Ishikawa (cell line): ENCODE data around the gene TOMM7.

Source experiments
- CEBPB ChIP-seq: IDR thresholded peaks from 2 replicates; pipeline ENCODE4 v1.6.1; 2012
- CREB1 ChIP-seq: IDR thresholded peaks from 2 replicates; pipeline ENCODE4 v1.6.1; 2012; ENCODE audit warnings: low read depth
- EGR1 ChIP-seq: IDR thresholded peaks from 2 replicates; pipeline ENCODE4 v1.6.1; 2012
- EP300 ChIP-seq: IDR thresholded peaks from 2 replicates; pipeline ENCODE4 v1.6.1; 2012; ENCODE audit warnings: borderline replicate concordance
- FOXM1 ChIP-seq: IDR thresholded peaks from 2 replicates; pipeline ENCODE4 v1.6.1; 2012; ENCODE audit warnings: low read depth, borderline replicate concordance
- NFIC ChIP-seq: IDR thresholded peaks from 2 replicates; pipeline ENCODE4 v1.6.1; 2012
- RAD21 ChIP-seq: IDR thresholded peaks from 2 replicates; pipeline ENCODE4 v1.6.1; 2012; ENCODE audit warnings: low read depth
- TAF1 ChIP-seq: IDR thresholded peaks from 2 replicates; pipeline ENCODE4 v1.6.1; 2012; ENCODE audit warnings: low read depth, mild to moderate bottlenecking
- TCF12 ChIP-seq: IDR thresholded peaks from 2 replicates; pipeline ENCODE4 v1.6.1; 2012; ENCODE audit warnings: low read depth
- TEAD4 ChIP-seq: IDR thresholded peaks from 2 replicates; pipeline ENCODE4 v1.6.1; 2012
- YY1 ChIP-seq: IDR thresholded peaks from 2 replicates; pipeline ENCODE4 v1.6.1; 2012; ENCODE audit warnings: low read depth
- ZBTB7A ChIP-seq: IDR thresholded peaks from 2 replicates; pipeline ENCODE4 v1.6.1; 2012; ENCODE audit warnings: low read depth
- TF ChIP-seq, protein P1 (sequence below): IDR thresholded peaks from 2 replicates; pipeline ENCODE4 v1.6.1; 2012
- TF ChIP-seq, protein P2 (sequence below): IDR thresholded peaks from 2 replicates; pipeline ENCODE4 v1.6.1; 2012
- TF ChIP-seq, protein P3 (sequence below): IDR thresholded peaks from 2 replicates; pipeline ENCODE4 v1.6.1; 2012; ENCODE audit warnings: low read depth, mild to moderate bottlenecking

The TOMM7 gene

DNA sequence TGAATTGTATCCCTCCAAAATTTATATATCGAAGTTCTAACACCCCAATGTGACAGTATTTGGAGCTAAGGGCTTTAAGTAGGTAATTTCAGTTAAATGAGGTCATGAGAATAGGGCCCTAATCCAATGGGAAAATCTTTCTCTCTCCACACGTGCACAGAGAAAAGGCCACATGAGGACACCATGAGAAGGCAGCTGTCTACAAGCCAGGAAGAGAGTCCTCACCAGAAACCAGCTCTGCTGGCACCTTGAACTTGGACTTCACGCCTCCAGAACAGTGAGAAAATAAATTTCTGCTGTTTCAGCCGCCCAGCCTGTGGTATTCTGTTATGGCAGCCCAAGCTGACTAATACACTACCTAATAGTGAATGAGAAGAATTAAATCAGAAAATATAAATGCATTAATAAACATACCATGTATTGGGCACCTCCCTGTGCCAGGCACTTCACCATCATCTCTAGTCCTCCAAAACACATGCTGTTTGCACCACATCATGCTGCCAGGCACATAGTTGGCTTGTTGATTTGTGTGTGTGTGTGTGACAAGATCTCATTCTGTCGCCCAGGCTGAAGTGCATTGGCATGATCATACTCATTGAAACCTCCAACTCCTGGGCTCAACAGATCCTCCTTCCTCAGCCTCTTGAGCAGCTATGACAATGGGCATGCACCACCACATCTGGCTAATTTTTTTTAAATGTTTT lies 9.1 kb upstream of the TOMM7 start:
- TF ChIP-seq, protein P1, sequence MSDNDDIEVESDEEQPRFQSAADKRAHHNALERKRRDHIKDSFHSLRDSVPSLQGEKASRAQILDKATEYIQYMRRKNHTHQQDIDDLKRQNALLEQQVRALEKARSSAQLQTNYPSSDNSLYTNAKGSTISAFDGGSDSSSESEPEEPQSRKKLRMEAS: no peak
- no peak for TF ChIP-seq TEAD4
- TF ChIP-seq ZBTB7A: no peak
- no peak for TF ChIP-seq RAD21
- TF ChIP-seq NFIC: no peak
- no peak for TF ChIP-seq TCF12
- TF ChIP-seq EP300: no peak

DNA sequence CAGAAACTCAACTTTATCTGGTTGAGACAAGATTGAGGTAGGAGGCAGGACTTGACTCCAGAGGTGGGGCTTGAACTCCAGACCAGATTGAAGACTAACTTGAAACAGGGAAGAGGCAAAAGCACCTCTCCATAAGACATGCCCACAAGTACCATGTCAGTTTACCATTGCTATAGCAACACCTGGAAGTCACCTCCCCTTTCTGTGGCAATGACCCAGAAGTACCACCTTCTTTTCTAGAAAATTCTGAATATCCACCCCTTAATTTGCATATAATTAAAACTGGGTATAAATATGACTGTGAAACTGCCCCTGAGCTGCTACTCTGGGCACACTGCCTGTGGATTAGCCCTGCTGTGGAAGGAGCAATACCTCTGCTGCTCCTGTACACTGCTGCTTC lies 4.9 kb upstream of the TOMM7 start:
- TF ChIP-seq TAF1 (no peak), TCF12 (no peak), RAD21 (no peak), NFIC (no peak), YY1 (no peak)
- TF ChIP-seq, protein P1: no peak

DNA sequence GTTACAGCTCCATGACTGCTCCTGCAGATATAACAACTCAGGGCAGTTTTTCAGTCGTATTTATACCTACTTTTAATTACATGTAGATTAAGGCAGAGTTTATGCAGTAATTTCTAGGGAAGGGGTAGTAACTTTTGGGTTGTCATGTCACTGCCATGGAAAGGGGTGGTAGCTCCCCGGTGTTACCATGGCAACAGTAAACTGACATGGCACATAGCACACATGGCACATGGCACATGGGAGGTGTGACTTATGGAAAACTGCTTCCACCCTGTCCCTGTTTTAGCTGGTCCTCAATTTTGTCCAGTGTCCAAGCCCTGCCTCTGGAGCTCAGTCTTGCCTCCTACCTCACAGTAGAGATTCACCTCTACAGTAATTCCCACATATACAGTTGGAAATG lies 3.9 kb upstream of the TOMM7 start:
- no peak for TF ChIP-seq CREB1
- TF ChIP-seq, protein P2, sequence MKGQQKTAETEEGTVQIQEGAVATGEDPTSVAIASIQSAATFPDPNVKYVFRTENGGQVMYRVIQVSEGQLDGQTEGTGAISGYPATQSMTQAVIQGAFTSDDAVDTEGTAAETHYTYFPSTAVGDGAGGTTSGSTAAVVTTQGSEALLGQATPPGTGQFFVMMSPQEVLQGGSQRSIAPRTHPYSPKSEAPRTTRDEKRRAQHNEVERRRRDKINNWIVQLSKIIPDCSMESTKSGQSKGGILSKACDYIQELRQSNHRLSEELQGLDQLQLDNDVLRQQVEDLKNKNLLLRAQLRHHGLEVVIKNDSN: no peak
- no peak for TF ChIP-seq EGR1
- no peak for TF ChIP-seq ZBTB7A
- TF ChIP-seq TCF12: no peak
- no peak for TF ChIP-seq CEBPB
- no peak for TF ChIP-seq FOXM1
- no peak for TF ChIP-seq NFIC
- no peak for TF ChIP-seq RAD21
- no peak for TF ChIP-seq YY1
- TF ChIP-seq, protein P3, sequence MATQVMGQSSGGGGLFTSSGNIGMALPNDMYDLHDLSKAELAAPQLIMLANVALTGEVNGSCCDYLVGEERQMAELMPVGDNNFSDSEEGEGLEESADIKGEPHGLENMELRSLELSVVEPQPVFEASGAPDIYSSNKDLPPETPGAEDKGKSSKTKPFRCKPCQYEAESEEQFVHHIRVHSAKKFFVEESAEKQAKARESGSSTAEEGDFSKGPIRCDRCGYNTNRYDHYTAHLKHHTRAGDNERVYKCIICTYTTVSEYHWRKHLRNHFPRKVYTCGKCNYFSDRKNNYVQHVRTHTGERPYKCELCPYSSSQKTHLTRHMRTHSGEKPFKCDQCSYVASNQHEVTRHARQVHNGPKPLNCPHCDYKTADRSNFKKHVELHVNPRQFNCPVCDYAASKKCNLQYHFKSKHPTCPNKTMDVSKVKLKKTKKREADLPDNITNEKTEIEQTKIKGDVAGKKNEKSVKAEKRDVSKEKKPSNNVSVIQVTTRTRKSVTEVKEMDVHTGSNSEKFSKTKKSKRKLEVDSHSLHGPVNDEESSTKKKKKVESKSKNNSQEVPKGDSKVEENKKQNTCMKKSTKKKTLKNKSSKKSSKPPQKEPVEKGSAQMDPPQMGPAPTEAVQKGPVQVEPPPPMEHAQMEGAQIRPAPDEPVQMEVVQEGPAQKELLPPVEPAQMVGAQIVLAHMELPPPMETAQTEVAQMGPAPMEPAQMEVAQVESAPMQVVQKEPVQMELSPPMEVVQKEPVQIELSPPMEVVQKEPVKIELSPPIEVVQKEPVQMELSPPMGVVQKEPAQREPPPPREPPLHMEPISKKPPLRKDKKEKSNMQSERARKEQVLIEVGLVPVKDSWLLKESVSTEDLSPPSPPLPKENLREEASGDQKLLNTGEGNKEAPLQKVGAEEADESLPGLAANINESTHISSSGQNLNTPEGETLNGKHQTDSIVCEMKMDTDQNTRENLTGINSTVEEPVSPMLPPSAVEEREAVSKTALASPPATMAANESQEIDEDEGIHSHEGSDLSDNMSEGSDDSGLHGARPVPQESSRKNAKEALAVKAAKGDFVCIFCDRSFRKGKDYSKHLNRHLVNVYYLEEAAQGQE: no peak
- no peak for TF ChIP-seq TEAD4
- TF ChIP-seq EP300: no peak
- no peak for TF ChIP-seq TAF1
- TF ChIP-seq, protein P1: no peak

DNA sequence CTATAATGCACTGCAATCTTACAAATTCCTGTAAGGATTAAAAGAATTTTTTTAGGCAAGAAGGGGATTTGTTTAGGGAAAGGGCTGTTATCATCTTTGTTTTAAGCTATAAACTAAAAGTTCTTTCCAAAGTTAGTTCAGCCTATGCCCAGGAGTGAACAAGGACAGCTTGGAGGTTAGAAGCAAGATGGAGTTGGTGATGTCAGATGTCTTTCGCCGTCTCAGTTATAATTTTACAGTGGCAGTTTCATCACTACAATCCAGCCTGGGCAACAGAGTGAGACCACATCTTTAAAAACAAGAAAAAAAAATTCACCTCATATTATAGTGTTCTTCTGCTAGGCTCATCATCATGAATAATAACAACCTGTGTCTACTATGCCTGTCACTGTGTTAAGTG lies 2.1 kb upstream of the TOMM7 start:
- TF ChIP-seq TAF1: no peak
- TF ChIP-seq CREB1: no peak
- TF ChIP-seq EP300: no peak
- TF ChIP-seq, protein P2: no peak
- TF ChIP-seq TCF12: no peak
- TF ChIP-seq TEAD4: no peak
- no peak for TF ChIP-seq RAD21
- TF ChIP-seq YY1: no peak
- no peak for TF ChIP-seq NFIC

DNA sequence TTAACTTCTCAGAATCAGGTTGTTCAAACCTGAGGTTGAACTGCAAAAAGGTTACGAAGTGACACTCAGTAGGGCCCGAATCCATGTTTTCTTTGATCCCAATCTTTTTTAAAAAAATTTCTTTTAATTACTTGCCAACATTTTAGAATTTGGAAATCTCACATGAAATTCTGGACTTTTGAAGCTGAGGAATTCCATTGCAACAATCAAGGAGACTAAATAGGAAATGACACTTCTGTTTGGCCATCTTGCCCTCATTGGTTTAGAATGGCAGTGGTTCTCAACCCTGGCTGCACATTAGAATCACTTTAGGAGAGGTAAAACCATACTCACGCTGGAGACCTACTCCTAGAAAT lies 471 bp upstream of the TOMM7 start:
- no peak for TF ChIP-seq FOXM1
- no peak for TF ChIP-seq EGR1
- no peak for TF ChIP-seq TEAD4
- TF ChIP-seq, protein P1: no peak
- TF ChIP-seq CEBPB: no peak
- TF ChIP-seq, protein P2: no peak
- no peak for TF ChIP-seq TCF12
- TF ChIP-seq TAF1: no peak
- no peak for TF ChIP-seq RAD21
- TF ChIP-seq, protein P3: no peak
- TF ChIP-seq ZBTB7A: no peak
- no peak for TF ChIP-seq YY1
- no peak for TF ChIP-seq EP300
- no peak for TF ChIP-seq NFIC
